SK-N-SH treated with all-trans-retinoic acid at 6 μM for 48 hours (cell line): ENCODE results near the gene SYT8.
A peak's percentile ranks its signal among the peaks of the same experiment; 100 is the strongest.

Experiments
- ATAC-seq: fragments of 200-7000 bp; cut with Tn5 transposase; 3 replicates; pipeline ENCODE4 v1.9.1; 2020; ENCODE audit warnings: mild to moderate bottlenecking, moderate library complexity
- ARNTL ChIP-seq: fragments of 450-650 bp; formaldehyde crosslinking; IDR thresholded peaks from 2 replicates; pipeline ENCODE4 v1.5.0; 2020; ENCODE audit warnings: low read depth, mild to moderate bottlenecking, moderate library complexity, borderline replicate concordance
- CSDC2 ChIP-seq: fragments of 250-450 bp; sonication (Bioruptor Pico); IDR thresholded peaks from 2 replicates; pipeline ENCODE4 v1.5.0; 2020; ENCODE audit warnings: mild to moderate bottlenecking, moderate library complexity
- ESRRG ChIP-seq: fragments of 250-450 bp; sonication (Bioruptor Pico); IDR thresholded peaks from 2 replicates; pipeline ENCODE4 v1.6.1; 2021; ENCODE audit warnings: mild to moderate bottlenecking
- GLIS3 ChIP-seq: fragments of 250-450 bp; sonication (Bioruptor Pico); IDR thresholded peaks from 2 replicates; pipeline ENCODE4 v1.5.0; 2020; ENCODE audit warnings: mild to moderate bottlenecking, moderate library complexity
- ISL1 ChIP-seq: fragments of 250-450 bp; sonication (Bioruptor Pico); IDR thresholded peaks from 2 replicates; pipeline ENCODE4 v2.1.2; 2022; ENCODE audit warnings: mild to moderate bottlenecking, moderate library complexity
- OSR1 ChIP-seq: fragments of 250-450 bp; sonication (Bioruptor Pico); IDR thresholded peaks from 2 replicates; pipeline ENCODE4 v1.8.0; 2022; ENCODE audit warnings: moderate library complexity, mild to moderate bottlenecking, inconsistent platforms
- RARB ChIP-seq: fragments of 250-450 bp; sonication (Bioruptor Pico); IDR thresholded peaks from 2 replicates; pipeline ENCODE4 v1.8.0; 2021; ENCODE audit warnings: mild to moderate bottlenecking, moderate library complexity
- SNAI2 ChIP-seq: fragments of 250-450 bp; sonication (Bioruptor Pico); IDR thresholded peaks from 2 replicates; pipeline ENCODE4 v1.5.0; 2020; ENCODE audit warnings: mild to moderate bottlenecking, moderate library complexity
- TCF4 ChIP-seq: fragments of 250-450 bp; sonication (Bioruptor Pico); IDR thresholded peaks from 2 replicates; pipeline ENCODE4 v1.8.0; 2021; ENCODE audit warnings: mild to moderate bottlenecking, moderate library complexity, borderline replicate concordance
- TOX ChIP-seq: fragments of 250-450 bp; sonication (Bioruptor Pico); IDR thresholded peaks from 2 replicates; pipeline ENCODE4 v1.8.0; 2021; ENCODE audit warnings: mild to moderate bottlenecking, moderate library complexity, borderline replicate concordance
- ZC3H10 ChIP-seq: fragments of 250-450 bp; sonication (Bioruptor Pico); IDR thresholded peaks from 2 replicates; pipeline ENCODE4 v1.5.1; 2021; ENCODE audit warnings: mild to moderate bottlenecking, moderate library complexity
- ZFP3 ChIP-seq: fragments of 250-450 bp; sonication (Bioruptor Pico); IDR thresholded peaks from 2 replicates; pipeline ENCODE4 v1.5.0; 2020; ENCODE audit warnings: mild to moderate bottlenecking, moderate library complexity
- ZNF565 ChIP-seq: fragments of 450-650 bp; formaldehyde crosslinking; conservative IDR thresholded peaks from 2 replicates; pipeline ENCODE4 v1.5.0; 2020; ENCODE audit warnings: low read depth, mild to moderate bottlenecking, moderate library complexity
- ZNF70 ChIP-seq: fragments of 450-650 bp; formaldehyde crosslinking; IDR thresholded peaks from 2 replicates; pipeline ENCODE4 v1.5.0; 2020; ENCODE audit warnings: mild to moderate bottlenecking, moderate library complexity
- ZNF8 ChIP-seq: fragments of 450-650 bp; formaldehyde crosslinking; IDR thresholded peaks from 2 replicates; pipeline ENCODE4 v1.5.0; 2020; ENCODE audit warnings: mild to moderate bottlenecking, moderate library complexity
- TF ChIP-seq, protein P1 (sequence below): fragments of 250-450 bp; sonication (Bioruptor Pico); IDR thresholded peaks from 2 replicates; pipeline ENCODE4 v1.5.0; 2020; ENCODE audit warnings: mild to moderate bottlenecking, moderate library complexity
- TF ChIP-seq, protein P2 (sequence below): fragments of 250-450 bp; sonication (Bioruptor Pico); IDR thresholded peaks from 2 replicates; pipeline ENCODE4 v1.8.0; 2020; ENCODE audit warnings: mild to moderate bottlenecking, moderate library complexity, borderline replicate concordance
- TF ChIP-seq, protein P3 (sequence below): fragments of 250-450 bp; sonication (Bioruptor Pico); IDR thresholded peaks from 2 replicates; pipeline ENCODE4 v1.8.0; 2021; ENCODE audit warnings: low read depth, mild to moderate bottlenecking, moderate library complexity, borderline replicate concordance
- TF ChIP-seq, protein P4 (sequence below): fragments of 250-450 bp; sonication (Bioruptor Pico); IDR thresholded peaks from 2 replicates; pipeline ENCODE4 v1.5.1; 2021; ENCODE audit warnings: mild to moderate bottlenecking, moderate library complexity
- TF ChIP-seq, protein P5 (sequence below): fragments of 250-450 bp; sonication (Bioruptor Pico); IDR thresholded peaks from 2 replicates; pipeline ENCODE4 v1.5.1; 2020; ENCODE audit warnings: low read depth, mild to moderate bottlenecking, moderate library complexity

Gene SYT8

DNA sequence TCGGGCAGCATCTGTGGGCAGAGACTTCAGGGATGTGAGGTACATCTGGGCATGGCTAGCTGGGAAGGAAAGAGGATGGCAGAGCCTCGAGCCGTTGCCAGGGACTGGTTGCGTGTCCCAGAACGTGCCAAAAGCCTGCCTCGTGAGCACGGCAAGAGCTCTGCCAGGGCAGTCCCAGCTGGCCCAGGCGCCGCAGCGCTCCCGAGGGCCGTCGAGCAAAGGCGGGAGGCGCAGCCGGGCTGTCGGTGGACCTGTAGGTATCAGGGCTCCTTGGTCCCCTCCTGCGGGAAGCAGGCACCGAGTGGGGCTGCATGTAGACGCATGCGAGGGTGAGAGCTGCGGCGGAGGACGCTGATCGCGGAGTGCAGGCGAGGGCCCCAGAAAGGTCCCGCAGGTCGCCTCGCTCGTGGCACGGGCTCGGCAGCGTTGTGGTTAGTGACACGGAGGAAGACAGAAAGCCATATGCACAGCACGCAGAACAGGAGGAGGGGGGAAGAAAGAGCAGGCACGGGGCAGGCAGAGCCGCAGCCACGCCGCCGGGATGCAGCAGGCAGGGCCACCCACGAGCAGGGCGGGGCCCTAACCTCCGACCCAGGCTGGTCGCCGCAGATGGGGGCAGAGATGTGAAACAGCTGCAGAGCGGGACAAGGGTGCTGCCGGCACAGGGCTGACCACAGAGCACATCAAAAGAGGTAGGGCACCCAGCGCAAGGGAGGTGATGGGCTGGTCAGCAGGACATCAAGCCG lies 36.1 kb downstream of the SYT8 start:
- no peak for ATAC-seq
- TF ChIP-seq ZNF70 (CRISPR knock-in tag) (peak; percentile 98), TCF4 (CRISPR knock-in tag) (no peak), ZC3H10 (CRISPR knock-in tag) (no peak), ISL1 (CRISPR knock-in tag) (no peak), OSR1 (CRISPR knock-in tag) (no peak), TOX (CRISPR knock-in tag) (no peak)
- TF ChIP-seq, all 23 proteins: peak for 1

DNA sequence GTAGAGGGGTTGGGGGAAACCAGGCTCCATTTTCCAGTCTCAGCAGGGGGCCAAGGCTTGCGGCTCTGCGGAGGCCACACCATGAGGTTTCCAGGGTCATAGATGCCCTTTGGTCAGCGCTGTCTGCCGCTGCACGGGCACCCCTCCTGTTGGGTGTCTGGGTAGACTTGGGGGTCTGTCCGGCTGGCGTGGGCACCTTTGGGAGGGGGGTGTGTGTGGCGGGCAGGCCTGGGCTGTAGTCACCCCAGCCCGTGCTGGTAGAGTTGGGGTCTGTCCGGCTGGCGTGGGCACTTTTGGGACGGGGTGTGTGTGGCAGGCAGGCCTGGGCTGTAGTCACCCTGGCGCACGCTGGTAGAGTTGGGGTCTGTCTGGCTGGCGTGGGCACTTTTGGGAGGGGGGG lies 36.7 kb downstream of the SYT8 start:
- no peak for TF ChIP-seq OSR1 (CRISPR knock-in tag)
- TF ChIP-seq ZNF565 (CRISPR knock-in tag) = no peak
- TF ChIP-seq ZNF8 (CRISPR knock-in tag) = no peak
- no peak for TF ChIP-seq TCF4 (CRISPR knock-in tag)
- no peak for TF ChIP-seq GLIS3 (CRISPR knock-in tag)
- TF ChIP-seq, protein P1, sequence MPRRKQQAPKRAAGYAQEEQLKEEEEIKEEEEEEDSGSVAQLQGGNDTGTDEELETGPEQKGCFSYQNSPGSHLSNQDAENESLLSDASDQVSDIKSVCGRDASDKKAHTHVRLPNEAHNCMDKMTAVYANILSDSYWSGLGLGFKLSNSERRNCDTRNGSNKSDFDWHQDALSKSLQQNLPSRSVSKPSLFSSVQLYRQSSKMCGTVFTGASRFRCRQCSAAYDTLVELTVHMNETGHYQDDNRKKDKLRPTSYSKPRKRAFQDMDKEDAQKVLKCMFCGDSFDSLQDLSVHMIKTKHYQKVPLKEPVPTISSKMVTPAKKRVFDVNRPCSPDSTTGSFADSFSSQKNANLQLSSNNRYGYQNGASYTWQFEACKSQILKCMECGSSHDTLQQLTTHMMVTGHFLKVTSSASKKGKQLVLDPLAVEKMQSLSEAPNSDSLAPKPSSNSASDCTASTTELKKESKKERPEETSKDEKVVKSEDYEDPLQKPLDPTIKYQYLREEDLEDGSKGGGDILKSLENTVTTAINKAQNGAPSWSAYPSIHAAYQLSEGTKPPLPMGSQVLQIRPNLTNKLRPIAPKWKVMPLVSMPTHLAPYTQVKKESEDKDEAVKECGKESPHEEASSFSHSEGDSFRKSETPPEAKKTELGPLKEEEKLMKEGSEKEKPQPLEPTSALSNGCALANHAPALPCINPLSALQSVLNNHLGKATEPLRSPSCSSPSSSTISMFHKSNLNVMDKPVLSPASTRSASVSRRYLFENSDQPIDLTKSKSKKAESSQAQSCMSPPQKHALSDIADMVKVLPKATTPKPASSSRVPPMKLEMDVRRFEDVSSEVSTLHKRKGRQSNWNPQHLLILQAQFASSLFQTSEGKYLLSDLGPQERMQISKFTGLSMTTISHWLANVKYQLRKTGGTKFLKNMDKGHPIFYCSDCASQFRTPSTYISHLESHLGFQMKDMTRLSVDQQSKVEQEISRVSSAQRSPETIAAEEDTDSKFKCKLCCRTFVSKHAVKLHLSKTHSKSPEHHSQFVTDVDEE (CRISPR knock-in tag) = no peak
- no peak for TF ChIP-seq ZFP3 (CRISPR knock-in tag)
- no peak for TF ChIP-seq ESRRG (CRISPR knock-in tag)
- TF ChIP-seq, protein P2, sequence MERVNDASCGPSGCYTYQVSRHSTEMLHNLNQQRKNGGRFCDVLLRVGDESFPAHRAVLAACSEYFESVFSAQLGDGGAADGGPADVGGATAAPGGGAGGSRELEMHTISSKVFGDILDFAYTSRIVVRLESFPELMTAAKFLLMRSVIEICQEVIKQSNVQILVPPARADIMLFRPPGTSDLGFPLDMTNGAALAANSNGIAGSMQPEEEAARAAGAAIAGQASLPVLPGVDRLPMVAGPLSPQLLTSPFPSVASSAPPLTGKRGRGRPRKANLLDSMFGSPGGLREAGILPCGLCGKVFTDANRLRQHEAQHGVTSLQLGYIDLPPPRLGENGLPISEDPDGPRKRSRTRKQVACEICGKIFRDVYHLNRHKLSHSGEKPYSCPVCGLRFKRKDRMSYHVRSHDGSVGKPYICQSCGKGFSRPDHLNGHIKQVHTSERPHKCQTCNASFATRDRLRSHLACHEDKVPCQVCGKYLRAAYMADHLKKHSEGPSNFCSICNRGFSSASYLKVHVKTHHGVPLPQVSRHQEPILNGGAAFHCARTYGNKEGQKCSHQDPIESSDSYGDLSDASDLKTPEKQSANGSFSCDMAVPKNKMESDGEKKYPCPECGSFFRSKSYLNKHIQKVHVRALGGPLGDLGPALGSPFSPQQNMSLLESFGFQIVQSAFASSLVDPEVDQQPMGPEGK (CRISPR knock-in tag) = no peak
- TF ChIP-seq, protein P3, sequence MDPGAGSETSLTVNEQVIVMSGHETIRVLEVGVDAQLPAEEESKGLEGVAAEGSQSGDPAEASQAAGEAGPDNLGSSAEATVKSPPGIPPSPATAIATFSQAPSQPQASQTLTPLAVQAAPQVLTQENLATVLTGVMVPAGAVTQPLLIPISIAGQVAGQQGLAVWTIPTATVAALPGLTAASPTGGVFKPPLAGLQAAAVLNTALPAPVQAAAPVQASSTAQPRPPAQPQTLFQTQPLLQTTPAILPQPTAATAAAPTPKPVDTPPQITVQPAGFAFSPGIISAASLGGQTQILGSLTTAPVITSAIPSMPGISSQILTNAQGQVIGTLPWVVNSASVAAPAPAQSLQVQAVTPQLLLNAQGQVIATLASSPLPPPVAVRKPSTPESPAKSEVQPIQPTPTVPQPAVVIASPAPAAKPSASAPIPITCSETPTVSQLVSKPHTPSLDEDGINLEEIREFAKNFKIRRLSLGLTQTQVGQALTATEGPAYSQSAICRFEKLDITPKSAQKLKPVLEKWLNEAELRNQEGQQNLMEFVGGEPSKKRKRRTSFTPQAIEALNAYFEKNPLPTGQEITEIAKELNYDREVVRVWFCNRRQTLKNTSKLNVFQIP (CRISPR knock-in tag) = no peak
- no peak for TF ChIP-seq CSDC2 (CRISPR knock-in tag)
- TF ChIP-seq, protein P4, sequence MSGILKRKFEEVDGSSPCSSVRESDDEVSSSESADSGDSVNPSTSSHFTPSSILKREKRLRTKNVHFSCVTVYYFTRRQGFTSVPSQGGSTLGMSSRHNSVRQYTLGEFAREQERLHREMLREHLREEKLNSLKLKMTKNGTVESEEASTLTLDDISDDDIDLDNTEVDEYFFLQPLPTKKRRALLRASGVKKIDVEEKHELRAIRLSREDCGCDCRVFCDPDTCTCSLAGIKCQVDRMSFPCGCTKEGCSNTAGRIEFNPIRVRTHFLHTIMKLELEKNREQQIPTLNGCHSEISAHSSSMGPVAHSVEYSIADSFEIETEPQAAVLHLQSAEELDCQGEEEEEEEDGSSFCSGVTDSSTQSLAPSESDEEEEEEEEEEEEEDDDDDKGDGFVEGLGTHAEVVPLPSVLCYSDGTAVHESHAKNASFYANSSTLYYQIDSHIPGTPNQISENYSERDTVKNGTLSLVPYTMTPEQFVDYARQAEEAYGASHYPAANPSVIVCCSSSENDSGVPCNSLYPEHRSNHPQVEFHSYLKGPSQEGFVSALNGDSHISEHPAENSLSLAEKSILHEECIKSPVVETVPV (CRISPR knock-in tag) = no peak
- ATAC-seq = no peak

DNA sequence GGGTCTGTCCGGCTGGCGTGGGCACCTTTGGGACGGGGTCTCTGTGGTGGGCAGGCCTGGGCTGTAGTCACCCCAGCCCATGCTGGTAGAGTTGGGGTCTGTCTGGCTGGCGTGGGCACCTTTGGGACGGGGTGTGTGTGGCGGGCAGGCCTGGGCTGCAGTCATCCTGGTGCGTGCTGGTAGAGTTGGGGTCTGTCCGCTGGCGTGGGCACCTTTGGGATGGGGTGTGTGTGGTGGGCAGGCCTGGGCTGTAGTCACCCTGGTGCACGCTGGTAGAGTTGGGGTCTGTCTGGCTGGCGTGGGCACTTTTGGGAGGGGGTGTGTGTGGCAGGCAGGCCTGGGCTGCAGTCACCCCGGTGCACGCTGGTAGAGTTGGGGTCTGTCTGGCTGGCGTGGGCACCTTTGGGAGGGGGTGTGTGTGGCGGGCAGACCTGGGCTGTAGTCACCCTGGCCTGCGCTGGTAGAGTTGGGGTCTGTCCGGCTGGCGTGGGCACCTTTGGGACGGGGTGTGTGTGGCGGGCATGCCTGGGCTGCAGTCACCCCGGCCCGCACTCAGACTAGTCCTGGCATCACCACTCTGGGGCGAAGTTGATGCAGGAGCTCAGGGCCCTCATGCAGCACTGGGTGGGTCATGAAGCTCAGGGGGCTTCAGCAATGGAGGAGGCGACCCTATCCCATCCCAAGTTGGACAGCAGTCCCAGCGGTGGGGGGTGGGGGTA lies 37.6 kb downstream of the SYT8 start:
- 0 out of 3 replicates have a peak, but pooled peaks have one; percentile 13 for ATAC-seq
- no peak for TF ChIP-seq GLIS3 (CRISPR knock-in tag)
- TF ChIP-seq TCF4 (CRISPR knock-in tag) = no peak
- TF ChIP-seq, protein P2 (CRISPR knock-in tag) = no peak
- no peak for TF ChIP-seq SNAI2
- no peak for TF ChIP-seq RARB (CRISPR knock-in tag)
- no peak for TF ChIP-seq OSR1 (CRISPR knock-in tag)
- TF ChIP-seq ESRRG (CRISPR knock-in tag) = no peak
- TF ChIP-seq ARNTL = no peak
- TF ChIP-seq, protein P3 (CRISPR knock-in tag) = no peak
- TF ChIP-seq, protein P5, sequence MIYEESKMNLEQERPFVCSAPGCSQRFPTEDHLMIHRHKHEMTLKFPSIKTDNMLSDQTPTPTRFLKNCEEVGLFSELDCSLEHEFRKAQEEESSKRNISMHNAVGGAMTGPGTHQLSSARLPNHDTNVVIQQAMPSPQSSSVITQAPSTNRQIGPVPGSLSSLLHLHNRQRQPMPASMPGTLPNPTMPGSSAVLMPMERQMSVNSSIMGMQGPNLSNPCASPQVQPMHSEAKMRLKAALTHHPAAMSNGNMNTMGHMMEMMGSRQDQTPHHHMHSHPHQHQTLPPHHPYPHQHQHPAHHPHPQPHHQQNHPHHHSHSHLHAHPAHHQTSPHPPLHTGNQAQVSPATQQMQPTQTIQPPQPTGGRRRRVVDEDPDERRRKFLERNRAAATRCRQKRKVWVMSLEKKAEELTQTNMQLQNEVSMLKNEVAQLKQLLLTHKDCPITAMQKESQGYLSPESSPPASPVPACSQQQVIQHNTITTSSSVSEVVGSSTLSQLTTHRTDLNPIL (CRISPR knock-in tag) = no peak
